HepG2 (cell line): ENCODE measurements around the gene ADSL. TPM values are rescaled to one million over a fixed set of nuclear protein-coding genes. Genes with fewer than 3 reads are reported as not detected.

Source experiments
- ATAC-seq: fragments of 200-7000 bp; cut with Tn5 transposase; 3 replicates; pipeline ENCODE4 v1.9.1; 2020; ENCODE audit warnings: mild to moderate bottlenecking, moderate library complexity
- BruUV-seq: library from RNA; stranded (reverse); fragments of 400-500 nt; replicated peaks from 2 replicates; lab custom pipeline; 2021; lab: Mats Ljungman, UMichigan
- CTCF ChIA-PET: fragments of 300-600 bp; formaldehyde crosslinking; extraction: SDS; loops from one replicate; lab custom pipeline; 2021; ENCODE audit warnings: low total read pairs, inconsistent platforms, low intra/inter-chr PET ratio; lab: Yijun Ruan, JAX
- POLR2A ChIA-PET: fragments of 350-600 bp; sonication (Branson Sonifier 250); formaldehyde crosslinking; loops from one replicate; lab custom pipeline; 2020; ENCODE audit warnings: antibody characterized with exemption, inconsistent platforms; lab: Yijun Ruan, JAX
- DNase-seq: peaks from one replicate; pipeline ENCODE4 v3.0.0-alpha.2; 2015; ENCODE audit warnings: low spot score
- FAIRE-seq: peaks from 3 replicates; lab custom pipeline; 2011; peaks lifted over from hg19 to GRCh38; lab: Jason Lieb, UNC
- H2AFZ ChIP-seq: one replicate; pipeline ENCODE4 v1.6.1; 2011; ENCODE audit warnings: low read length, inconsistent platforms
- H3K27ac ChIP-seq: fragments of 300-600 bp; 3 replicates; pipeline ENCODE4 v1.8.0; 2011; ENCODE audit warnings: mixed run types, mild to moderate bottlenecking, mixed read lengths, low read length, inconsistent platforms; ENCODE audit not compliant: insufficient read depth; ENCODE audit errors: extremely low read length
- H3K27me3 ChIP-seq, 2 experiments: fragments of 200-600 bp in 1 of 2; 2 replicates in 1 of 2; 3 replicates in 1 of 2; pipeline versions ENCODE4 v1.6.0 to v1.8.0; 2011; ENCODE audit warnings: low read length in 2 of 2, mild to moderate bottlenecking in 2 of 2, moderate library complexity in 2 of 2, inconsistent platforms in 1 of 2; ENCODE audit not compliant: insufficient read depth in 2 of 2, control insufficient read depth in 1 of 2
- H3K36me3 ChIP-seq, 2 experiments: fragments of 200-600 bp in 1 of 2; replicated peaks in 1 of 2; 2 replicates in 1 of 2; 3 replicates in 1 of 2; pipeline versions ENCODE4 v1.5.1 to v1.8.0; 2011; ENCODE audit warnings: low read length in 2 of 2, inconsistent platforms in 1 of 2; ENCODE audit not compliant: insufficient read depth in 2 of 2, control insufficient read depth in 1 of 2
- H3K4me1 ChIP-seq: 2 replicates; pipeline ENCODE4 v1.5.1; 2012; ENCODE audit warnings: low read length, inconsistent platforms; ENCODE audit not compliant: insufficient read depth
- H3K4me2 ChIP-seq: 2 replicates; pipeline ENCODE4 v1.6.0; 2011; ENCODE audit warnings: low read depth, low read length, inconsistent platforms
- H3K4me3 ChIP-seq, 3 experiments: fragments of 200-600 bp in 1 of 3; sonication (generic), shearing (Covaris generic) in 1 of 3; replicated peaks in 1 of 3; 2 replicates each; pipeline ENCODE4 v1.5.1; 2011 to 2016; ENCODE audit warnings: low read length in 3 of 3, inconsistent platforms in 2 of 3, low read depth in 2 of 3, mild to moderate bottlenecking in 2 of 3, control low read depth in 1 of 3, mixed read lengths in 1 of 3; ENCODE audit not compliant: insufficient read depth in 1 of 3
- H3K79me2 ChIP-seq: one replicate; pipeline ENCODE4 v1.6.1; 2011; ENCODE audit warnings: low read length, inconsistent platforms; ENCODE audit not compliant: insufficient read depth
- H3K9ac ChIP-seq: 2 replicates; pipeline ENCODE4 v1.6.0; 2011; ENCODE audit warnings: mild to moderate bottlenecking, low read depth, low read length, inconsistent platforms; ENCODE audit not compliant: insufficient read depth
- H3K9me3 ChIP-seq: 2 replicates; pipeline ENCODE4 v1.5.1; 2012; ENCODE audit warnings: mild to moderate bottlenecking, low read length
- H4K20me1 ChIP-seq: 2 replicates; pipeline ENCODE4 v1.6.0; 2011; ENCODE audit warnings: inconsistent platforms, mild to moderate bottlenecking, low read length, moderate library complexity; ENCODE audit not compliant: insufficient read depth
- AHR ChIP-seq: IDR thresholded peaks from 2 replicates; pipeline ENCODE4 v1.6.1; 2018; ENCODE audit warnings: missing genetic modification reagents, missing compliant biosample characterization
- ASH2L ChIP-seq: fragments of 300-600, 200-600 bp; sonication (generic); IDR thresholded peaks from 2 replicates; pipeline ENCODE4 v1.7.0; 2017; ENCODE audit warnings: low read depth, mild to moderate bottlenecking, moderate library complexity, mixed read lengths, low read length; ENCODE audit not compliant: insufficient read length
- HDAC2 ChIP-seq: sonication (generic); formaldehyde crosslinking; IDR thresholded peaks from 2 replicates; pipeline ENCODE4 v1.4.0; 2020; ENCODE audit warnings: missing genetic modification reagents
- MYC ChIP-seq: sonication (generic); formaldehyde crosslinking; IDR thresholded peaks from 2 replicates; pipeline ENCODE4 v1.9.0; 2021; ENCODE audit warnings: missing genetic modification reagents, borderline replicate concordance
- NCOA1 ChIP-seq: sonication (generic); formaldehyde crosslinking; IDR thresholded peaks from 2 replicates; pipeline ENCODE4 v1.9.0; 2021; ENCODE audit warnings: missing genetic modification reagents
- PHF5A ChIP-seq: IDR thresholded peaks from one replicate; pipeline ENCODE4 v1.6.1; 2018; ENCODE audit warnings: low read depth, missing genetic modification reagents; ENCODE audit not compliant: unreplicated experiment
- SIN3A ChIP-seq: IDR thresholded peaks from 2 replicates; pipeline ENCODE4 v1.6.1; 2011; ENCODE audit warnings: low read depth, mild to moderate bottlenecking, control low read depth, low read length, borderline replicate concordance
- SP140L ChIP-seq: sonication (generic); formaldehyde crosslinking; IDR thresholded peaks from 2 replicates; pipeline ENCODE4 v1.4.0; 2020; ENCODE audit warnings: missing genetic modification reagents, borderline replicate concordance
- ZNF230 ChIP-seq: sonication (generic); formaldehyde crosslinking; IDR thresholded peaks from 2 replicates; pipeline ENCODE4 v1.4.0; 2020; ENCODE audit warnings: mild to moderate bottlenecking, missing genetic modification reagents
- ZNF251 ChIP-seq: sonication (generic); formaldehyde crosslinking; IDR thresholded peaks from 2 replicates; pipeline ENCODE4 v1.9.0; 2021; ENCODE audit warnings: mild to moderate bottlenecking, missing genetic modification reagents
- ZNF496 ChIP-seq: sonication (generic); formaldehyde crosslinking; IDR thresholded peaks from 2 replicates; pipeline ENCODE4 v1.8.1; 2023; ENCODE audit warnings: mild to moderate bottlenecking, moderate library complexity, missing genetic modification reagents; ENCODE audit not compliant: insufficient replicate concordance
- ZNF746 ChIP-seq: sonication (generic); formaldehyde crosslinking; IDR thresholded peaks from 2 replicates; pipeline ENCODE4 v1.8.0; 2022; ENCODE audit warnings: mild to moderate bottlenecking, missing genetic modification reagents
- ZNF768 ChIP-seq: sonication (generic); formaldehyde crosslinking; IDR thresholded peaks from 2 replicates; pipeline ENCODE4 v1.4.0; 2020; ENCODE audit warnings: missing genetic modification reagents
- ZNF773 ChIP-seq: sonication (generic); formaldehyde crosslinking; IDR thresholded peaks from 2 replicates; pipeline ENCODE4 v1.4.0; 2020; ENCODE audit warnings: missing genetic modification reagents, borderline replicate concordance
- WGBS: methylation state at CpG from one replicate; pipeline ENCODE4 v1.1.6; 2017; ENCODE audit warnings: low lambda C conversion rate; 5-methylcytosine and 5-hydroxymethylcytosine counted together
- in situ Hi-C: cut with HindIII; loops from 2 replicates; pipeline ENCODE4 v1.10.0; 2017; ENCODE audit warnings: low pct_unique_long_range_greater_than_20kb; ENCODE audit not compliant: extremely low pct_ligation_motif_present
- intact Hi-C: fragments of 100-400 bp; cut with micrococcal nuclease; formaldehyde crosslinking; loops from one replicate; pipeline ENCODE4 v1.10.0; 2022; ENCODE audit not compliant: unreplicated experiment
- polyA plus RNA-seq, 8 experiments: library from polyadenylated mRNA; depleted of rRNA in 3 of 8; stranded (reverse) in 7 of 8; unstranded in 1 of 8; fragments of >200 nt; fragmentation: Illumina TruSeq in 4 of 8; extraction: Trizol in 4 of 8; gene quantifications; 2 replicates each; pipeline versions ENCODE4 v1.2.1 to v1.2.3, GENCODE V29; 2011 to 2016; ENCODE audit warnings: low read depth in 4 of 8, missing spikeins in 1 of 8, mixed read lengths in 1 of 8; ENCODE audit not compliant: insufficient read depth in 1 of 8
- total RNA-seq, 5 experiments: library from RNA; depleted of rRNA; stranded (reverse); fragments of >200 nt; fragmentation: Illumina TruSeq; extraction: Trizol; gene quantifications; 2 replicates each; pipeline ENCODE4 v1.2.3, GENCODE V29; 2016; ENCODE audit warnings: low read depth in 1 of 5
- TF ChIP-seq, protein P1 (sequence below): sonication (generic); formaldehyde crosslinking; IDR thresholded peaks from 2 replicates; pipeline ENCODE4 v1.9.0; 2021; ENCODE audit warnings: mild to moderate bottlenecking, missing genetic modification reagents
- TF ChIP-seq, protein P2 (sequence below): sonication (generic); formaldehyde crosslinking; IDR thresholded peaks from 2 replicates; pipeline ENCODE4 v1.8.0; 2022; ENCODE audit warnings: mild to moderate bottlenecking, missing genetic modification reagents; ENCODE audit not compliant: insufficient replicate concordance

ADSL gene
- total and polyA plus RNA-seq, 2 of the 13 experiments (the other 11 are each of a cell fraction or from before 2014, with no cell fraction given): 123 to 174 TPM

DNA sequence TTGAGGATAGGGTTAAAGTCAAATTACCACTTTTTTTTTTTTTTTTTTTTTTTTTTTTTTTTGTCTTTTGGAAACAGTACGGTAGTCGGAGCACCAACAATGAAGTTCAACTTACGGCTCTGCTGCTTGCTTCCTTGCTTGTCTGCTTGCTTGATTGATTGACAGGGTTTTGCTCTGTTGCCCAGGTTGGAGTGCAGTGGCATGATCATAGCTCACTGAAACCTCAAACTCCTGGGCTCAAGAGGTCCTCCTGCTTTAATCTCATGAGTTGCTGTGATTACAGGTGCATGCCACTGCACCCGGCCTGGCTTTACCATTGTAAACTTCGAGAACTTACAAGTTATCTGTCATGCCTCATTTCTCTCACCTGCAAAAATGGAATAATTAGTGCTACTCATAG, 29.8 kb downstream of the ADSL start (continued):
- TF ChIP-seq, protein P1, sequence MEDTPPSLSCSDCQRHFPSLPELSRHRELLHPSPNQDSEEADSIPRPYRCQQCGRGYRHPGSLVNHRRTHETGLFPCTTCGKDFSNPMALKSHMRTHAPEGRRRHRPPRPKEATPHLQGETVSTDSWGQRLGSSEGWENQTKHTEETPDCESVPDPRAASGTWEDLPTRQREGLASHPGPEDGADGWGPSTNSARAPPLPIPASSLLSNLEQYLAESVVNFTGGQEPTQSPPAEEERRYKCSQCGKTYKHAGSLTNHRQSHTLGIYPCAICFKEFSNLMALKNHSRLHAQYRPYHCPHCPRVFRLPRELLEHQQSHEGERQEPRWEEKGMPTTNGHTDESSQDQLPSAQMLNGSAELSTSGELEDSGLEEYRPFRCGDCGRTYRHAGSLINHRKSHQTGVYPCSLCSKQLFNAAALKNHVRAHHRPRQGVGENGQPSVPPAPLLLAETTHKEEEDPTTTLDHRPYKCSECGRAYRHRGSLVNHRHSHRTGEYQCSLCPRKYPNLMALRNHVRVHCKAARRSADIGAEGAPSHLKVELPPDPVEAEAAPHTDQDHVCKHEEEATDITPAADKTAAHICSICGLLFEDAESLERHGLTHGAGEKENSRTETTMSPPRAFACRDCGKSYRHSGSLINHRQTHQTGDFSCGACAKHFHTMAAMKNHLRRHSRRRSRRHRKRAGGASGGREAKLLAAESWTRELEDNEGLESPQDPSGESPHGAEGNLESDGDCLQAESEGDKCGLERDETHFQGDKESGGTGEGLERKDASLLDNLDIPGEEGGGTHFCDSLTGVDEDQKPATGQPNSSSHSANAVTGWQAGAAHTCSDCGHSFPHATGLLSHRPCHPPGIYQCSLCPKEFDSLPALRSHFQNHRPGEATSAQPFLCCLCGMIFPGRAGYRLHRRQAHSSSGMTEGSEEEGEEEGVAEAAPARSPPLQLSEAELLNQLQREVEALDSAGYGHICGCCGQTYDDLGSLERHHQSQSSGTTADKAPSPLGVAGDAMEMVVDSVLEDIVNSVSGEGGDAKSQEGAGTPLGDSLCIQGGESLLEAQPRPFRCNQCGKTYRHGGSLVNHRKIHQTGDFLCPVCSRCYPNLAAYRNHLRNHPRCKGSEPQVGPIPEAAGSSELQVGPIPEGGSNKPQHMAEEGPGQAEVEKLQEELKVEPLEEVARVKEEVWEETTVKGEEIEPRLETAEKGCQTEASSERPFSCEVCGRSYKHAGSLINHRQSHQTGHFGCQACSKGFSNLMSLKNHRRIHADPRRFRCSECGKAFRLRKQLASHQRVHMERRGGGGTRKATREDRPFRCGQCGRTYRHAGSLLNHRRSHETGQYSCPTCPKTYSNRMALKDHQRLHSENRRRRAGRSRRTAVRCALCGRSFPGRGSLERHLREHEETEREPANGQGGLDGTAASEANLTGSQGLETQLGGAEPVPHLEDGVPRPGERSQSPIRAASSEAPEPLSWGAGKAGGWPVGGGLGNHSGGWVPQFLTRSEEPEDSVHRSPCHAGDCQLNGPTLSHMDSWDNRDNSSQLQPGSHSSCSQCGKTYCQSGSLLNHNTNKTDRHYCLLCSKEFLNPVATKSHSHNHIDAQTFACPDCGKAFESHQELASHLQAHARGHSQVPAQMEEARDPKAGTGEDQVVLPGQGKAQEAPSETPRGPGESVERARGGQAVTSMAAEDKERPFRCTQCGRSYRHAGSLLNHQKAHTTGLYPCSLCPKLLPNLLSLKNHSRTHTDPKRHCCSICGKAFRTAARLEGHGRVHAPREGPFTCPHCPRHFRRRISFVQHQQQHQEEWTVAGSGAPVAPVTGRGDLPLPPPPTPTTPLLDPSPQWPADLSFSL (CRISPR knock-in tag): no peak

DNA sequence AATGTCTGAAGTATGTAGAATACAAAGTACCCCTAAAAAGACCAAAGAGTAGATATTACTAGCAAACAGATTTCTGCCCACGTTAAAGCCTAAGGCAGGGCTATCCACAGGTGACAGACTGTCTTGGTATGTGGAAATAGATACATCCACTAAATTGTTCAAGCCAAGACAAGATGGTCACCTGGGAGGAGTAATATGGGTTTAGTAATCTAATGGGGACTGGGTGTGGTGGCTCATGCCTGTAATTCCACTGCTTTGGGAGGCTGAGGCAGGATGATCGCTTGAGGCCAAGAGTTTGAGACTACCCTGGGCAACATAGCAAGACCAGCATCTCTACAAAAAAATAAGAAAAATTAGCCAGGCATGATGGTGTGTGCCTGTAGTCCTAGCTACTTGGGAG, 31.6 kb downstream of the ADSL start:
- H3K4me2 ChIP-seq: no peak overlapping the region
- no peak overlapping the region for H2AFZ ChIP-seq
- H3K36me3 ChIP-seq: no peaks in the 10 kb centered on the region
- H3K4me3 ChIP-seq: no peak overlapping the region
- no TSS peak for BruUV-seq
- WGBS: 95% methylated on average over 2 of the region's 2 CpGs
- intact Hi-C loops (no loop called here), in situ Hi-C loops (no loop called here)
- ATAC-seq (no peak), FAIRE-seq (no peak), DNase-seq (no peak)
- POLR2A ChIA-PET: no interaction called here
- H3K9ac ChIP-seq: no peak overlapping the region
- CTCF ChIA-PET: no interaction called here
- H3K9me3 ChIP-seq: no peaks in the 10 kb centered on the region
- H3K27ac ChIP-seq: no peak overlapping the region
- H4K20me1 ChIP-seq: no peaks in the 10 kb centered on the region
- H3K27me3 ChIP-seq: no peaks in the 10 kb centered on the region
- H3K4me1 ChIP-seq: no peaks in the 10 kb centered on the region
- no peaks in the 10 kb centered on the region for H3K79me2 ChIP-seq
- TF ChIP-seq ZNF746 (CRISPR knock-in tag) (no peak), ZNF768 (CRISPR knock-in tag) (no peak), PHF5A (no peak), NCOA1 (CRISPR knock-in tag) (no peak), SIN3A (no peak), MYC (no peak), HDAC2 (no peak), ZNF230 (CRISPR knock-in tag) (no peak), ZNF496 (CRISPR knock-in tag) (no peak), SP140L (CRISPR knock-in tag) (no peak), ZNF773 (CRISPR knock-in tag) (no peak), ASH2L (no peak), ZNF251 (no peak), AHR (CRISPR knock-in tag) (no peak)
- TF ChIP-seq, protein P2, sequence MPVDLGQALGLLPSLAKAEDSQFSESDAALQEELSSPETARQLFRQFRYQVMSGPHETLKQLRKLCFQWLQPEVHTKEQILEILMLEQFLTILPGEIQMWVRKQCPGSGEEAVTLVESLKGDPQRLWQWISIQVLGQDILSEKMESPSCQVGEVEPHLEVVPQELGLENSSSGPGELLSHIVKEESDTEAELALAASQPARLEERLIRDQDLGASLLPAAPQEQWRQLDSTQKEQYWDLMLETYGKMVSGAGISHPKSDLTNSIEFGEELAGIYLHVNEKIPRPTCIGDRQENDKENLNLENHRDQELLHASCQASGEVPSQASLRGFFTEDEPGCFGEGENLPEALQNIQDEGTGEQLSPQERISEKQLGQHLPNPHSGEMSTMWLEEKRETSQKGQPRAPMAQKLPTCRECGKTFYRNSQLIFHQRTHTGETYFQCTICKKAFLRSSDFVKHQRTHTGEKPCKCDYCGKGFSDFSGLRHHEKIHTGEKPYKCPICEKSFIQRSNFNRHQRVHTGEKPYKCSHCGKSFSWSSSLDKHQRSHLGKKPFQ (CRISPR knock-in tag): no peak
